Calu3 (cell line): ENCODE results near the gene CD34. TPM values are rescaled to one million over a fixed set of nuclear protein-coding genes. Genes with fewer than 3 reads are reported as not detected.
"Not testable (repeated sequence)": the region's sequence is repeated elsewhere in the genome, so short reads cannot be mapped to it uniquely, and the experiment has no call there.

Experiments used
- BruUV-seq: library from RNA; stranded (reverse); fragments of 400-500 nt; replicated peaks from 2 replicates; lab custom pipeline; 2021; lab: Mats Ljungman, UMichigan
- CTCF ChIA-PET: fragments of 300-600 bp; sonication (Branson Sonifier 250); formaldehyde crosslinking; loops from one replicate; lab custom pipeline; 2022; ENCODE audit warnings: antibody characterized with exemption; lab: Charles Lee
- DNase-seq: peaks from one replicate; pipeline ENCODE4 v3.0.0; 2022
- H3K27ac Mint-ChIP-seq: one replicate; pipeline ENCODE4 v1.8.0; 2022; ENCODE audit warnings: mixed read lengths; ENCODE audit not compliant: unreplicated experiment
- H3K27me3 Mint-ChIP-seq: one replicate; pipeline ENCODE4 v1.8.0; 2022; ENCODE audit warnings: mixed read lengths; ENCODE audit not compliant: unreplicated experiment
- H3K36me3 Mint-ChIP-seq: one replicate; pipeline ENCODE4 v1.8.0; 2022; ENCODE audit warnings: mild to moderate bottlenecking, moderate library complexity, mixed read lengths; ENCODE audit not compliant: insufficient read depth, unreplicated experiment
- H3K4me1 Mint-ChIP-seq: one replicate; pipeline ENCODE4 v1.8.0; 2022; ENCODE audit warnings: mild to moderate bottlenecking, low read depth, mixed read lengths; ENCODE audit not compliant: unreplicated experiment
- H3K4me3 Mint-ChIP-seq: one replicate; pipeline ENCODE4 v1.8.0; 2022; ENCODE audit warnings: mild to moderate bottlenecking, low read depth, moderate library complexity, mixed read lengths; ENCODE audit not compliant: unreplicated experiment
- H3K9me3 Mint-ChIP-seq: one replicate; pipeline ENCODE4 v1.8.0; 2022; ENCODE audit warnings: low read depth, mixed read lengths; ENCODE audit not compliant: unreplicated experiment
- CTCF ChIP-seq: fragments of 200-600 bp; IDR thresholded peaks from one replicate; pipeline ENCODE4 v1.8.0; 2022; ENCODE audit warnings: antibody characterized with exemption; ENCODE audit not compliant: unreplicated experiment
- intact Hi-C: fragments of 100-400 bp; cut with micrococcal nuclease; formaldehyde crosslinking; loops from one replicate; pipeline ENCODE4 v1.10.0; 2022; ENCODE audit not compliant: unreplicated experiment
- total RNA-seq: library from RNA; stranded (reverse); gene quantifications from 2 replicates; pipeline ENCODE4 v1.2.3, GENCODE V29; 2022

The CD34 gene
- total RNA-seq, 1 experiment from 2014 or later: 0.24 TPM

- Mint-ChIP-seq H3K4me1 (peaks cover 64% of the 10 kb centered on the region), H3K27me3 (no peaks in the 10 kb centered on the region), H3K36me3 (peaks cover 20% of the 10 kb centered on the region), H3K27ac (peak overlapping the region; percentile 70), H3K4me3 (no peak overlapping the region), H3K9me3 (no peaks in the 10 kb centered on the region)
- TF ChIP-seq CTCF: no peak
- intact Hi-C loops: no loop called here
- no peak for DNase-seq
- CTCF ChIA-PET: interaction anchor here (0.6 kb wide), 1 partner anchor 287 kb away, joined by 4 read pairs; no protein-coding TSS in a partner anchor
- BruUV-seq: no TSS peak
Observed at GRCh38 chr1:207937204-207937603, 26.3 kb upstream of the CD34 start.

GRCh38 chr1:207935166-207935583 is 24.2 kb upstream of the CD34 start:
- BruUV-seq: no TSS peak
- Mint-ChIP-seq H3K27me3 (no peaks in the 10 kb centered on the region), H3K4me3 (peak overlapping the region; percentile 43), H3K4me1 (peaks cover 62% of the 10 kb centered on the region), H3K36me3 (peaks cover 20% of the 10 kb centered on the region), H3K27ac (peak overlapping the region; percentile 71), H3K9me3 (peaks cover under 1% of the 10 kb centered on the region)
- no peak for TF ChIP-seq CTCF
- intact Hi-C loops: loop anchor here (1.0 kb wide), 1 partner anchor 38 kb away; no protein-coding TSS in a partner anchor
- peak; percentile 69 for DNase-seq
- CTCF ChIA-PET: interaction anchor here (0.7 to 1.7 kb wide), 5 partner anchors 10 to 28 kb away, joined by 3 to 8 read pairs (median 3); partner anchors contain the start of gene CD34

GRCh38 chr1:207933205-207933800 is 22.4 kb upstream of the CD34 start:
- CTCF ChIA-PET: no interaction called here
- peaks cover 16% of the 10 kb centered on the region for H3K36me3 Mint-ChIP-seq
- no peak for DNase-seq
- TF ChIP-seq CTCF: no peak
- no peak overlapping the region for H3K4me3 Mint-ChIP-seq
- H3K9me3 Mint-ChIP-seq: peaks cover 2% of the 10 kb centered on the region
- peak overlapping the region; percentile 7 for H3K27ac Mint-ChIP-seq
- H3K4me1 Mint-ChIP-seq: peaks cover 43% of the 10 kb centered on the region
- H3K27me3 Mint-ChIP-seq: no peaks in the 10 kb centered on the region
- intact Hi-C loops: no loop called here
- no TSS peak for BruUV-seq

GRCh38 chr1:207926984-207927383 is 16.1 kb upstream of the CD34 start:
- H3K27me3 Mint-ChIP-seq: no peaks in the 10 kb centered on the region
- CTCF ChIA-PET: interaction anchor here (1.1 to 1.5 kb wide), 2 partner anchors 19 to 30 kb away, joined by 3 to 4 read pairs; no protein-coding TSS in a partner anchor
- no peak overlapping the region for H3K27ac Mint-ChIP-seq
- H3K9me3 Mint-ChIP-seq: peaks cover 2% of the 10 kb centered on the region
- no peak for TF ChIP-seq CTCF
- H3K4me3 Mint-ChIP-seq: no peak overlapping the region
- DNase-seq: no peak
- intact Hi-C loops: no loop called here
- no peaks in the 10 kb centered on the region for H3K4me1 Mint-ChIP-seq
- no TSS peak for BruUV-seq
- H3K36me3 Mint-ChIP-seq: no peaks in the 10 kb centered on the region

GRCh38 chr1:207925969-207926368 is 15.0 kb upstream of the CD34 start:
- intact Hi-C loops, H3K4me3 Mint-ChIP-seq, H3K4me1 Mint-ChIP-seq, H3K27me3 Mint-ChIP-seq, H3K9me3 Mint-ChIP-seq, H3K27ac Mint-ChIP-seq, BruUV-seq, H3K36me3 Mint-ChIP-seq, DNase-seq: not testable (repeated sequence)
- CTCF ChIA-PET: interaction anchor here (0.7 to 1.9 kb wide), 3 partner anchors 18 to 227 kb away, joined by 3 to 9 read pairs (median 3); no protein-coding TSS in a partner anchor
